ENCODE results near the gene PLAAT2. TPM values are rescaled to one million over a fixed set of nuclear protein-coding genes. Genes with fewer than 3 reads are reported as not detected.

Gene PLAAT2
- total RNA-seq, 1 experiment from 2014 or later, result 0.58 TPM

DNA sequence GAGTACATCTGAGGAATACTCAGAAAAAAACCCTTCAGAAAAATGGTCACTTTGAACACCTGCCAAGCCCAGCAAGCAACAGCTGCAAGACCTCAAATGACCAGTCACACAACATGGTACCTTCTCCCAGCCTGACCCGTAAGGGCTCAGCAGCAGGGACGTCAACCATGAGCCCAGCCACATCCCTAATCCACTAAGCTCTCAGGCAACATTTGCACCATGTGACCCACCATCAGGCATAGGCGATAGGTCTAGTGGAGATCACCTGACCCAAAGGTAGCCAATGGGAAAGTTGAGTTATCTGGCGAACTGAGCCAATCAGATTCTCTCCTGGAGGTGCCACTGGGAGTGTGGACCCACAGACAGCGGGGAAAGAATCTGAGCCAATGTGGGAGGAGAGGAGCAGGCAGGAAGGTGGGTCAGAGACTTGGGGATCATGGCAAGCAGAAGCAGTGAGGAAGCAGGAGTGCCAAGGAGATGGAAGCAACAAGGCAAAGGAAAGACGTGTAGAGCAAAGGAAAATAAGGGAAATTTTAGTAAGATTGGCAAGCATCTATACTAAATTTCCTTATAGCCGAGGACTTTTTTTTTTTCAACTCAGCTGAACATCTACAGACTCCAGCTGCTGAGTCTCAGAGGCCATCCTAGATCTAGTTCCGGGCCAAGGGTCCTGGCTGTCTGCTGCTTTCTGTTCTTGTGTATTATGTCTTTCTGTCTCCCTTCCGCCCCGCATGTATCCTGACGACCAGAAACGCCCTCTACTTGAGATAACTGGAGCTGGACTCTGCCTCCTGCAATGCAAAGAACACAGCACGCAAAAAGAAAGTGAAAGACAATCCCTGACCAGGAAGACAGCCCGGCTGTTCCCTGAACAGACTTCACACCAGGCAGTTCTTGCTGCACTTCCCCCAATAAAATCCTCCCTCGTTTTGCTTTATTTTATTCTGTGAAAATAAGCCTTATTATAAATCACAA lies 11.0 kb upstream of the PLAAT2 start:
- no TSS peak for BruUV-seq (replicated peaks)
- peak overlapping the region; percentile 84 for H3K27ac Mint-ChIP-seq (ENCODE audit: low read depth, unreplicated experiment)
- ChIA-PET CTCF (interaction anchor here (0.6 to 1.6 kb wide), 2 partner anchors 14 to 87 kb away, joined by 3 read pairs; no protein-coding TSS in a partner anchor), POLR2A (interaction anchor here (0.9 to 1.5 kb wide), 4 partner anchors 12 to 95 kb away, joined by 3 to 5 read pairs (median 3); no protein-coding TSS in a partner anchor)
- peak; percentile 41 for DNase-seq (ENCODE audit: unreplicated experiment)
- peaks cover 9% of the 10 kb centered on the region for H3K4me1 Mint-ChIP-seq (ENCODE audit: insufficient read depth, unreplicated experiment)
- H3K9me3 Mint-ChIP-seq (ENCODE audit: unreplicated experiment), result peaks cover 8% of the 10 kb centered on the region
- TF ChIP-seq, protein P1, sequence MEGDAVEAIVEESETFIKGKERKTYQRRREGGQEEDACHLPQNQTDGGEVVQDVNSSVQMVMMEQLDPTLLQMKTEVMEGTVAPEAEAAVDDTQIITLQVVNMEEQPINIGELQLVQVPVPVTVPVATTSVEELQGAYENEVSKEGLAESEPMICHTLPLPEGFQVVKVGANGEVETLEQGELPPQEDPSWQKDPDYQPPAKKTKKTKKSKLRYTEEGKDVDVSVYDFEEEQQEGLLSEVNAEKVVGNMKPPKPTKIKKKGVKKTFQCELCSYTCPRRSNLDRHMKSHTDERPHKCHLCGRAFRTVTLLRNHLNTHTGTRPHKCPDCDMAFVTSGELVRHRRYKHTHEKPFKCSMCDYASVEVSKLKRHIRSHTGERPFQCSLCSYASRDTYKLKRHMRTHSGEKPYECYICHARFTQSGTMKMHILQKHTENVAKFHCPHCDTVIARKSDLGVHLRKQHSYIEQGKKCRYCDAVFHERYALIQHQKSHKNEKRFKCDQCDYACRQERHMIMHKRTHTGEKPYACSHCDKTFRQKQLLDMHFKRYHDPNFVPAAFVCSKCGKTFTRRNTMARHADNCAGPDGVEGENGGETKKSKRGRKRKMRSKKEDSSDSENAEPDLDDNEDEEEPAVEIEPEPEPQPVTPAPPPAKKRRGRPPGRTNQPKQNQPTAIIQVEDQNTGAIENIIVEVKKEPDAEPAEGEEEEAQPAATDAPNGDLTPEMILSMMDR (IDR thresholded peaks at IDR 0.05; ENCODE audit: unreplicated experiment), result no peak
- peak overlapping the region; percentile 63 for H3K4me3 Mint-ChIP-seq (ENCODE audit: unreplicated experiment)
- H3K27me3 Mint-ChIP-seq (ENCODE audit: insufficient read depth, unreplicated experiment), result no peaks in the 10 kb centered on the region
- H3K36me3 Mint-ChIP-seq (ENCODE audit: insufficient read depth, unreplicated experiment), result peaks cover 12% of the 10 kb centered on the region
- intact Hi-C loops (cut with micrococcal nuclease), result no loop called here

DNA sequence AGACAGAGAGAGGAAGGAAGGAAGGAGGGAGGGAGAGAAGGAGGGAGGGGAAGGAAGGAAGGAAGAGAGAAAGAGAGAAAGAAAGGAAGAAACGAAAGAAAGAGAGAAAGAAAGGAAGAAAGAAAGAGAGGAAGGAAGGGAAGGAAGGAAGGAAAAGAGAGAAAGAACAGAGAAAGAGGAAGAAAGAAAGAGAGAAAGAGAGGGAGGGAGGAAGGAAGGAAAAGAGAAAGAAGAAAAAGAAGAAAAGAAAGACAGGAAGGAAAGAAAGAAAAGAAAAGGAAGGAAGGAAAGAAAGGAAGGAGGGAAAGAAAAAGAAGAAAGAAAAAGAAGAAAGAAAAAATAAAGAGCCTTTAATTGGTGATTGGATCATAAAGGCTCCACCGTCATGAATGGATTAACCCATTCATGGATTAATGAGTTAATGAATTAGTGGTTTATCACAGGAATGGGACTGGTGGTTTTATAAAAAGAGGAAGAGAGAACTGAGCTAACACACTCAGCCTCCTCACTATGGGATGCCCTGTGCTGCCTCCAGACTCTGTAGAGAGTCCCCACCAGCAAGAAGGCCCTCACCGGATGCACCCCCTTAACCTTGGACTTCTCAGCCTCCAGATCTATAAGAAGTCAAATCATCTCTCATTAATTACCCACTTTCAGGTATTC lies 9.0 kb upstream of the PLAAT2 start:
- DNase-seq (ENCODE audit: unreplicated experiment), result no peak
- Mint-ChIP-seq H3K4me3 (ENCODE audit: unreplicated experiment) (no peak overlapping the region), H3K9me3 (ENCODE audit: unreplicated experiment) (peaks cover 8% of the 10 kb centered on the region), H3K4me1 (ENCODE audit: insufficient read depth, unreplicated experiment) (peaks cover 22% of the 10 kb centered on the region), H3K36me3 (ENCODE audit: insufficient read depth, unreplicated experiment) (peaks cover 12% of the 10 kb centered on the region), H3K27me3 (ENCODE audit: insufficient read depth, unreplicated experiment) (no peaks in the 10 kb centered on the region), H3K27ac (ENCODE audit: low read depth, unreplicated experiment) (peak overlapping the region; percentile 33)
- intact Hi-C loops (cut with micrococcal nuclease), result no loop called here
- POLR2A ChIA-PET, result no interaction called here
- CTCF ChIA-PET, result no interaction called here
- no TSS peak for BruUV-seq (replicated peaks)
- TF ChIP-seq, protein P1 (IDR thresholded peaks at IDR 0.05; ENCODE audit: unreplicated experiment), result no peak

DNA sequence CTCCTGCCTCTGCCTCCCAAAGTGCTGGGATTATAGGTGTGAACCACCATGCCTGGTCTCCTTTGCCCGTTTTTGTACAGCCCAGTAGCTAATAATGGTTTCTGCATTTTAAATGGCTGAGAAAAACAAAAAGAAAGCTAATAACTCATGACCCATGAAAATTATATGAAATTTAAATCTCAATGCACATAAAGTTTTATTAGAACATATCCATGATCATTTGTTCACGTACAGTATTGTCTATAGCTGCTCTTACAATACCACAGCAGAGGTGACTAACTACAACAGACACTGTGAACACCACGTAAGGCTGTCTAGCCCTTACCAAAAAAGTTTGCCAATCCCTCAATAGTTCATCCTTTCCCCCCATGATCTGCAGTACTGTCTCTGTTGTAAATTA lies 6.4 kb upstream of the PLAAT2 start:
- intact Hi-C loops (cut with micrococcal nuclease), result no loop called here
- no TSS peak for BruUV-seq (replicated peaks)
- CTCF ChIA-PET, result no interaction called here

More for the DNA sequence above, 6.4 kb upstream of the PLAAT2 start:
- Mint-ChIP-seq H3K4me1 (ENCODE audit: insufficient read depth, unreplicated experiment) (peaks cover 40% of the 10 kb centered on the region), H3K27me3 (ENCODE audit: insufficient read depth, unreplicated experiment) (no peaks in the 10 kb centered on the region), H3K9me3 (ENCODE audit: unreplicated experiment) (peaks cover 8% of the 10 kb centered on the region), H3K4me3 (ENCODE audit: unreplicated experiment) (no peak overlapping the region), H3K36me3 (ENCODE audit: insufficient read depth, unreplicated experiment) (peaks cover 17% of the 10 kb centered on the region), H3K27ac (ENCODE audit: low read depth, unreplicated experiment) (no peak overlapping the region)
- TF ChIP-seq, protein P1 (IDR thresholded peaks at IDR 0.05; ENCODE audit: unreplicated experiment), result no peak
- POLR2A ChIA-PET, result no interaction called here
- DNase-seq (ENCODE audit: unreplicated experiment), result no peak

Measured in MCF 10A (cell line).